HG02610 (cell line): ENCODE data around the gene TMEM54.

Source experiments
- ATAC-seq: cut with Tn5 transposase; IDR thresholded peaks from one replicate; pipeline ENCODE4 v1.9.1; 2021; ENCODE audit warnings: mild to moderate bottlenecking, moderate library complexity; ENCODE audit not compliant: unreplicated experiment

TMEM54 gene

DNA sequence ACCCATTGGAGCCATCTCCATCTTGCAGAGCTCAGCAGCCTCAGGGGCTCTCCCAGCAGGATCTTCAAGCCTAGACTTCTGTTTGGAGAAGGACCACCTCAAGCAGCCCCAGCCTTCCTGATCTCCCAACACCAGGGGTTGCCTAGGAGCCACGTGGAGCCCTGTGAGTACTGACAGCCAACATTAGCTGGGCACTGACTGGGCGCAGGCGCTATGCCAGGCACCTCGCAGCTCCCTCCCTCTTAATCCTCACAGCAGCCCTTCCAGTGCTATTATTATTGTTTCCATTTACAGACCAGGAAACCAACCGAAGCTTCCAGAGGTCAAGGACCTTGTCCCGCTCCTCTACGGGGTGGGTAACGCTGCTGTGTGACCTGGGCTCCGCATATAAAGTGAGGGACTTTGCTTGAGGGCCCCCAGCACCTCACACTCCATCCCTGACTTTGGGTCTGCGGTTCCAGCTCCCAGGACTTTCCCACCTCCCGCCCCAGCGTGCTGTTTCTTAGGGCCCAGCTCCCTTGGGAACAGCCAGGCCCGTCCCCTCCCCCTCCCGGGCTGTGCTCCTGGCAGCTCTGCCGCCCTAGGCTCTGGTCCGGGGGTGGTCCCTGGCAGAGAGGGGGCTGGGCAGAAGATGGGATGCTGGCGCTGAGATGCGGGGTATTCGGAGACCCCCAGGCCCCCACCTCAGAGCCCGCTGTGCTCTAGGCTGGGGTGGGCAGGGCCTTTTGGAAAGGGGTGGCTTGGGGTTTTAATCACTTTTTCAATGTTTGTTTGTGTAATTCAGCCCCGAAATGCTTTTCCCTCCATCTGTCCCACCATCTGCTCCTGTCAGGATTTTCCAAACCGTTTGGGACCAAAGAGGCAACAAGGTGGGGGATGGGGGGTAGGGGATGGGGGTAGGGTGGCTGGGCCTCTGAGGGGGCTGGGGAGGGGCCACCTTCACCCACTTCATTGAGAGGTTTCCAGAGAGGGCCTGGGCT lies 19.0 kb downstream of the TMEM54 start:
- no peak for ATAC-seq

DNA sequence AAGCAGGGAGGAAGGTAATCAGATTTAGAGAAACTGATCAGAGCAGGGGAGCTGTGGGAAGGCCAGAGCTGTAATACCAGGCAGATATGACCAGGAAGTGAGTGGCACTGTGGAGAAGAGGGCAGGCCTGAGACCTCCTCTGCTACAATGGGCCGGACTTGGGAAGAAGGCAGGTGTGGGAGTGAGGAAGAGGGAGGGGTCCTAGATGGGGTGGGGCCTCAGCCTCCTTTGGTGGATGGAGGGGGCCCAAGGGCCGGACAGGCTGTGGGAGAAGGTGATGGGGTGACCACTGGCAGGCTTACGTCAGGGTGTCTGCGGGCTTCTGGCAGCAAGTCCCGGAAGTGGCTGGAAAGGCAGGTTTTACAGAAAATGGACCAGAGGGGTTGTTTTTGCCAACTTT lies 19.9 kb downstream of the TMEM54 start:
- ATAC-seq: no peak

DNA sequence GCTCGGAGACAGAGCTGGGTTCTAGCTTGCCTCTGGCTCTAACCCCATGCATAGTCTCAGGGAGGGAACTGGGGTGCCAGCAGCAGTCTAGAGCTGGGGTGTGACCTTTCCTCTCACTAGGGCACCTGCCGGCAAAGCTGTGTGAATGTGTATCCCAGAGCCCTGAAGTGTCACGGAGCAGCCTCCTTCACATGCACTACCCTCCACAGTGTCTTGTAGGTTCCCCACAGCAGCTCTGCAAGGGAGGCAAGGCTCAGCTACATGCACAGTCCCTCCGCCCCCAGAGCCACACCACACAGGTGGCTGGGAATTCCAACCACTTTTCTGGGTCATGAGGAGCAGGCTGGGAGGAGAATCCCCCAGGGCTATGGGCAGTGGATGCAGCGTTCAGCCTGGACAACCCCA lies 22.6 kb downstream of the TMEM54 start:
- no peak for ATAC-seq

DNA sequence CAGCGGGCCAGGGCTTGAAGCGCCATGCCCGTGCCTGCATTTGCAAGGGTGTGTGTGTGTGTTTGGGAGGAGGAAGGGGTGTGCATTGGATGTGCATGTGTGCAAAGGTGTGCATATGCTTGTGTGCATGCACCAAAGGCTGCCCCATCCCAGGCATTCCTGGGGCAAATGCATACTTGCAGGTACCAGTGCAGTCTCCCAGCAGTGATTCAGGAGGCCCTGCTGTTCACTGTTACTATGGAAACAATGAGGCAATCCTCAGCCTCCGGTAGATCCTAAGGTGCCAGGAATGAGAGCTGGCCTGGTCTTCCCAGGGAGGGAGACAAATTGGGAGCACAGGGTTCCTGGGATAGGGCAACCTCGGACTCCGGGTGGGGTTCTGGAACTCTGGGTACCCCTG lies 23.0 kb downstream of the TMEM54 start:
- ATAC-seq: no peak

DNA sequence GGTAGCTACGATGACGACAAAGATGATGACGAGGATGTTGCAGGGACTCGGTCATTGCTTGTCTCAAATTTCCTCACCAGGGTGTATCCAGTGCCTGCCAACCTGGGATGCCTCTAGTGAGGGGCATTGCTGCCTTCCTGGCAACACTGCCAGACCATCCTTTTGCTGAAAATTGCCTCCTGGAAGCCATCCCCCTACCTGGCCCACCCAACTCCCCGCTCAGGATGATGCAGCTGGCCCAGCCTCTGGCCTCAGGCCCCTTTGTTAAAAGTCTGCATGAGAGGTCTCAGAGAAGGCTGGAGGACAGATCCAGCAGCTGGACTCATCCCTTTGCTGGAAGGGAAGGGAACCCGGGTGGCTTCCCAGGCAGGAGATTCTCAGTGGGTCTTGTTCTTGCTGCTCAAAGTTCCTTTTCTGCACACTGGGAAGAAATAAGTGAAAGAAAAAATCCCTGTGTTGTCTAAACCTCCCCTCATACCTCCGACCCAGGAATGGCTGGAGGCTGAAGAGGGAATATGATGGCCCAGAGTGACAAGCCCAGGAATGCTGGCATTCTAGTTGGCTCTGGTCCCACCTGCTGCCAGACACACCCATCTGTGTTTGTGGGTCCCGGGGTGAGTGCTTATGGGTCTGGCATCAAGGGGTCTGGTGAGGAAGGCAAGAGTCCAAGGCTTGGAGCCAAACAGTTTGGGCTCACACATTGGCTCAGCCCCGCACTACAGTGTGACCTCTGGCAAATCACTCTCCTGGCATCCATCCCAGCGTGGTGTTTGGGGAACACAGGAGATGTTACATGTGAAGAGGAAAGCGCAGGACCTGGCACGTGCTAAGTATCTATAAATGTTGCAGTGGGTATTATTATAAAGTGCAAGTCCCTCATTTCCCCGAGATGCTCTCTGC lies 23.7 kb downstream of the TMEM54 start:
- ATAC-seq: no peak

DNA sequence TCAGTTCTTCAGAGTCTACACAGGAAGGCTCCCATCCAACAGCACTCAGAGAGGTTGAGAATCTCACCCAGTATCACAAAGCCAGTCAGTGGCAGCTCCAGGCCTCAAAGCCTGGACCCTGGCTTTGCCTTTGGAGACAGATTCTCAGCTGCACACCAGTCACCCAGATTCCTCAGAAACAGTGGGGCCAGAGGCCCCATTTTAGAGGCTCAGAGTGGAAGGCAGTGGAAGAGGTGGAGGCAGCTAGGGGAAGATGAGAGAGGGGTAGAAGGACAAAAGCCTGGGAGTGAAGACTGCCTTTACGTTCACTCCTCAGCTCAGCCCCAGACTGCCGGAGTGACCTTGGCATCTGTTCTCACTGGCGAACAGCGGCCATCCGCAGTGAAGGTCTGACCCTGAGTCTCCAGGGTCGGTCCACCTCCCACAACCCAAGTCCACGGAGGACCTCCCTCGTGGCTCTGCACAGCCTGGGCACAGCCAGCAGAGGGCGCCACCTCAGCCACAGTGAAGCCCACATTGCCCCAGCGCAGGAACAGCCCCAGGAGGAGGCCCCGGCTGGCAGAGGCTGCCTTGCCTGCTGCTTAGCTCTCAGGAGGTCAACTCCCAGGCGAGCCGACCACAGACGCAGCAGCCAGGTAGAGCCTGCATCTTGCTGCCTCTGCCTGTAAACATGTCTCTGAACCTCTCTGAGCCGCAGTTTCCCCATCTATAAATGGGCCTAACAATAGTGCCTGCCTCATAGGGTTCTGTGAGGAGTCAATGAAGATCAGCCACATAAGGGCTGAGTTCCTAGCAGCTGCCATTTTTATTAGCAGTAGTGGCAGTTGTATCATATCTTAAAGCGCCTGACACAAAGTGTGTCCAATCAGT lies 24.6 kb downstream of the TMEM54 start:
- ATAC-seq: no peak

DNA sequence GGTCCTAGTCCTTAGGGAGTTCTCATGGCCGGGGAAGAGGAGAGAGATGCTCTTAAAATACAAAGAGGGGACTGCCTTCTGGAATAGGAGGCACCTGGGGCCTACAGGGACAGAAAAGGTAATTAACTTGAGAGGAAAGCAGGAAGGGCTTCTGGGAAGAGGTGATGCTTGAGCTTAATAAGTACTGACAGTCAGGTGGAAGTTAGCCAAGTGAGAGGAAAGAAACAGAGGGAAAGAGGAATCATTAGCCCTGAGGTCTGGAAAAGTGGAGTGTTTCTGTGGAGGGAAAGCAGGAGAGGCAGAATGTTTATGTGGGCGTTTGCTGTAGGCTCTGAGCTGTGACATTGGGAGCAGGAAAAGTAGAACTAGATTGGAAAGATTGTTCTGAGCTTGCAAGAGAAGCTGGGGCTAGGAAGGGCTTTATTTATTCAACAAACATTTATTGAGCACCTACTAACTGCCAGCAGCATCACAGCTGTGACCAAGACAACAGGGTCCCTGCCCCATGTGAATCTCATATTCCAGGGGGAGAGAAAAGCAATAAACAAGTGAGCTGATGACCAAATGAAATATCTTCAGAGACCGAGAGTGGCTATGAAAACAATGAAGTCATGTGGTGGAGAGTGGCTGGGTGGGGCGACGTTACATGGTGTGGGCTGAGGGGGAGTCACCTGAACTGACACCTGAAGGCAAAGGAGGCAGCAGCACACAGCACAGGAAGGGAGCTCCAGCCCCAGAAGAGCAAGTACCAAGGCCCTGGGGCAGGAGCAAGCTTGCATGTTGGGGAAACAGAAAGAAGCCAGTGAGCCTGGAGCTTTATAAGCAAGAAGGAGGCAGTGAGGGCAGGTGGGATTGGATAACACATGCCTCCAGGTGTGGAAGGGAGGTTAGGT lies 26.1 kb downstream of the TMEM54 start:
- ATAC-seq: no peak

DNA sequence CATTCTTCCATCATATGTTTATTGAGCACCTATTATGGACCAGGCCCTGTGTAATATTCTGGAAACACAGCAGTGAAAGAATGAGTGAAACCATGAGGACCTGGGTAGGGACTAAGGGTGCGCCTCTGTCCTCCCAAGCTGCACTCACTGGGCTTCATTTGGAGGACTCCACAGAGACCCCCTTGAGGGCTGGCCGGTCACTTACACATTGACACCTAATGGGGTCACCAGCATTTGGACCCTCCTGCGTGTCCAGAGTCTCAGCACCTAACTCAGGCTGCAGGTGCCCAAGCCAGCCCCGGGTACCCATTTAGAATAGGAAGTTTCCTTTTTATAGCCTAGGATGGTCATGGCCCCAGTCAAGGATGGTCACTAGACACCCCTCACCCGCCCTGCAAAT lies 27.7 kb downstream of the TMEM54 start:
- no peak for ATAC-seq

DNA sequence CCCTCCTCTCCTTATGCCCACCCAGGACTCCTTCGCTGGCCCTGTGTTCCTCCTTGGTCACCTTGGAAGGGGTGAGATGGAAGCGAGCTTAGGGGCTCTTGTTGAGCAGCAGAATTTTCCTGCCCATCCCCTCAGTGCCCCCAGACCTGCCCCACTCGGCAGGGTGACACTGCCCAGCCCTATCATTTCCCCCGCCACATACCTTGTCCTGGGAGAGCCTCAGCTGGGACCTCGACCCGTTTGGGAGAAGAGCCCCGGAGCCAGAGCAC lies 29.1 kb downstream of the TMEM54 start:
- no peak for ATAC-seq

DNA sequence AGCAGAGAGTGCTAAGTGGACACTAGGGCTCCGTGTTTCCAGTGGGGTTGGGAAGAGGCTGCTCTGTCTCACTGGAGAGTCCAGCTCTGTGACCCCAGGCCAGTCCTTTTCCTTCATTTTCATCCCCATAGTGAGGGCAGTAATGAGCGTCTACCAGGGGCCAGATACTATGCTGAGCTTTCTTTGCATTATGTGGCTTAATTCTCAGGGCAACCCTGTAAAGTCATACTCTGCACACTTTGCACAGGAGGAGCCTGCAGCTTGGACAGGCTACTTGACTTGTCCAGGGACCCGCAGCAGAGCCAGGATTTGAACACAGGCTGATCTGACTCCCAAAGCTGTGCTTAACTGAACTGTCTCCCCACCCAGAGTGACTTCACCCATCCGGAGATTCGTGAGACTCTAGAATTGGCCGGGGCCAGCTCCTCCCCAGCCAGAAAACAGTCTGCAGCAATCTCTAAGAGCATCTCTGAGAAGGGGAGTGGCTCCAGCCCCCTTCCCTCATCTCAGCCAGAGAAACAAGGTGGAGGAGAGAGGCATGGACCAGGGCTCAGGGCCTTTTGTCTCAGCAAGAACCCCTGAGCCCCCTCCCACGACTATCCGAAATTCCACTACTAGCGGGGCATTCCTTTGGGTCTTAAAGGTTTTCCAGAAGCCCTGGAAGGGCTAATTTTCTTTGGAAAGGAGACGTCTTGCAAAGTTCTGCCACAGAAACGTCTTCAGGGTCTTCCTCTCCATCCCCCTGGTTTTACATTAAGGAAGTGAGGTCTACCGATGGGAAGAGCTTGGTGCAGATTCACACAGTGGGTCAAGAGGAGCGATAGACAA lies 29.6 kb downstream of the TMEM54 start:
- no peak for ATAC-seq

DNA sequence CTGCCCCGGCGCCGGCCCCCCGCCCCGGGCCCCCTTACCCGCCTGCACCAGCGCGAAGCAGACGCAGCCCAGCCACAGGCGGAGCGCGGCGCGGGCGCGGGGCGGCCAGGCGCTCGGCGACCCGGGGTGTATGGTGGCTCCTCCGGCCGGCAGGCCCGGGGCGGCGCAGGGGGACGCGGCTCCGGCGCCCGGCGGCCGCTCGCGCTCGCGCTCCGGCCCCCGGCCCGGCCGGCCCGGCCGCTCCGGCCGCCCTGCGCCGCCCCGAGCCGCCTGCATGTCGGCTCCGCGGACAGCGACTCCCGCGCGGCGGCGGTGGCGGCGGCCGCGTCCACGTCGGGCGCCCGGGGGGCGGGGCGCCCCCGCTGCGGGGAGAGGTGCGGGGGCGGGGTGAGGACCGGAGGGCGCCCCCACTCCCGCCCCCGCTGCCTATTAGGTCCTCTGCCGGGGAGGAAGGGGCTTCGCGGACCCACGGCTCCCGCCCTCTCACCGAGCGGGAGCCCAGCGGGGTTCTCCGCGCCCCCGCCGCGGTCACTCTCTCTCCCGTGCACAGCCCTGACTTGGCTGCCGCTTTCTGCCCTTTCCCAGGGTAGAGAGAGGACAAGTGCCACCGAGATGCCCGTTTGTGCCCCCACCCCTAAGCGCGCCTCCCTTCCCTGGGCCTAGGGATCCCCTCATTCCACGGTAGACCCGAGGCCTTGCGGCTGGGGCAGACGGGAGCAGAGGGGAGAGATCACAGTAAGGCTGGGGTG lies 30.4 kb downstream of the TMEM54 start, which contains the start of gene FNDC5:
TSS of gene FNDC5 (minus strand) at position 298 of the 749 bp plus-strand sequence.
- no peak for ATAC-seq

DNA sequence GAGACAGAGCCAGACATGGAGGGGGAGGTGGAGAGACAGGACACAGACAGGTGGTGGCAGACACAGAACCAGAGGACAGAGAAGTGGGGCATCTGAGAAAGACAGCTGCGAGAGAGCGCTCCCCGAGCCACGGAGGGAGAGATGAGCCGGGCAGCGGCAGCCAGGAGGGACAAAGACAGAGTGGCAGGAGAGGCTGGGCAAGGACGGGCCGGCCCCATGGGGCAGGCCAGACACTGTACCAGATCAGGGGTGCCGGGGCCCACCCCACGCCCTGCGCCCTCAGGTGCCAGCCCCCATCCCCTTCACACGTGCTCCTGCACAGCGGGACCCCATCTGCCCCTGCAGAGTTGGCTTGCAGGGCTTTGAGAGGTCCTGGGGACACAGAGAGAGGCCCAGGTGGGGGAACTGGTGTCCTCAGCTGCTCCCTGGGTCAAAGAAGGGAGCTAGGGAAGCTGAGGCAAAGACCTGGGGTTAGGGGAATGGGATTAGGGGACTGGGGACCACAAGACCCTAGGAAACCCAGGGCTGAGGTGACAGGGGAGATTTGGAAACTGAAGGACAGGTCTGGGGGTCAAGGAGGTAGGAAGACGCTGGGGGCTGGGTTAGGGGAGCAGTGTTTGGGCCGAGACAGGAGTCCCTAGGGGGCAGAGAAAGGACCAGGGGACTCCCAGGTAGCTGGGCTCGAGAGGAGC lies 31.1 kb downstream of the TMEM54 start:
- no peak for ATAC-seq

DNA sequence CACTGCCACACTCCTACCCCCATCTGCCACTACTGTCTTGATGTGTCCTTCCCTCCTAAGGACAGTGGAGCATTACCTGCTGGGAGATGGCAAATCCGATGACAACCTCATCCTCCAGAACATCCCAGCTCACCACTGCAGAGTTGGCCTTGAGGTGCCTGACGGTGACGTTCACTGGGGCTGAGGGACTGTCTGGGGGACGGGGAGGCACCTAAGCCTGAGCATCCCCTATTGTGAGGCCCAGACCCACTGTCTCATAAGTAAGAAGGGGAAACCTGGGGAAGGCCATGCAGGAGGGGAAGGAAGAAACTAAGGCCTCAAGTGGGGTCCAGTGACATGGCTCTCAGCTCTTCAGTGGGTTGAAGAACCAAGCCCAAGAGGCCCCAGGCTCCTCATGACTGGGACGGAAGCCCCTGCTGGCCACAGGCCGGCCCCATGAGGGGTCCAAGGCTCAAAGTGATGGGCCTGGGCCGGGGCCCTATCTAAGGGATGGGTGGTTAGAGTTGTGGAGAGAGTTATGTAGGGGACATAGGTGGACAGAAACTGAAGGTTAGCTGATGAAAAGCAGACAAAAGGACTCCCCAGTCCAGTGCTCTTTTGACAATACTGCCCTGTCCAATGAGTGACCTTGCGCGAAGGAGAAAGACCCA lies 32.3 kb downstream of the TMEM54 start:
- ATAC-seq: no peak

DNA sequence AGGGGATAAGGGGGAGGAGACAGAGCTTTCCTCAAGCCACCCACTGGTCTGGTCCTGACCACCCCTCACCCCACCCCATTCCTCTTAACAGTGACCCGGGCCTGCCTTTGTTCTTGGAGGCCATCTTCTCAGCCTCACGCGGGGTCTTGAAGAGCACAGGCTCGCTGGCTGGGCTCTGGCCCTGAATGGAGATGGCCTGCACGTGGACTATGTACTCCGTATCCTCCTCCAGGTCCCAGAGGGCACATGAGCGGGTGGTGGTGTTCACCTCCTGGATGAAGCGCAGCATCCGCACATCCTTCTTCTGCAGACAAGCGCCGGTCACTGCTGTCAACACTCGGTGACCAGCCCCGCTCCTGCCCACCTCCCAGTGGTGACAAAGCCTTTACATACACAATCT lies 33.1 kb downstream of the TMEM54 start:
- ATAC-seq: no peak

DNA sequence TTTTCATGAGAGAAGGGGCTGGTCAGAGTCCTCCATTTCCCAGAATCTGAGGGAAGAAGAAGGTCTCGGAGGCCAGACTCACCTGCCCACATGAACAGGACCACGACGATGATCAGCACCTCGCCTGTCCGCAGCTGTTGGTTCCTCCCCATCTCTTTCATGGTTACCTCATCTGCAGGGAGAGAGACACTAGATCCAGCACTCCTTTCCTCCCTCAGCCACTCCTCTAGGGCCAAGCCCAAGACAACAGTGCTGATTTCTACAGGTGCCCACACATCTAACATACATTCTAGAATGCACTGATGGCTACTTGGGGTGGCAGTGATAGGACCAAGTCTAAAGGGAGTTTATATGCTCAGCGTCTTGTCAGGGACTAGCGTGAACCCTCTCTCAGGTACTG lies 33.5 kb downstream of the TMEM54 start:
- ATAC-seq: no peak

DNA sequence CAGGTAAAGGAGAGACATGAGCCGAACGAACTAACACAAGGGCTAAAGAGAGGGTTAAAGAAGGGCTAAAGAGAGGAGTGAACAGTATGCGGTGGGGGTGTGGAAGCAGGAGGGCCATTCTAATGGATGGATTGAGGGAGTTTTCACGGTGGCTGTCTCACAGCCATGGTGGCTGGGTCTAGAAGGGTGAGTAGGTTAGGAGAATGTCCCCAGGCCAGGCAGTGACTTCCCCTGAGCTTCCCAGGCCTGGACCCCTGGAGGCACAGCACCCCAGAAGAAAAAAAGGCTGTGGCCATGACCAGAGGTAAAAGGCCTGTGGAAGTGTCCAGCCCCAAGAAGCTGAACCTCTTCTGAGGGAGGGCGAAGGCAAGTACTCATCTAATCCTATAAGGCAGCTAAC lies 34.0 kb downstream of the TMEM54 start:
- ATAC-seq: no peak

DNA sequence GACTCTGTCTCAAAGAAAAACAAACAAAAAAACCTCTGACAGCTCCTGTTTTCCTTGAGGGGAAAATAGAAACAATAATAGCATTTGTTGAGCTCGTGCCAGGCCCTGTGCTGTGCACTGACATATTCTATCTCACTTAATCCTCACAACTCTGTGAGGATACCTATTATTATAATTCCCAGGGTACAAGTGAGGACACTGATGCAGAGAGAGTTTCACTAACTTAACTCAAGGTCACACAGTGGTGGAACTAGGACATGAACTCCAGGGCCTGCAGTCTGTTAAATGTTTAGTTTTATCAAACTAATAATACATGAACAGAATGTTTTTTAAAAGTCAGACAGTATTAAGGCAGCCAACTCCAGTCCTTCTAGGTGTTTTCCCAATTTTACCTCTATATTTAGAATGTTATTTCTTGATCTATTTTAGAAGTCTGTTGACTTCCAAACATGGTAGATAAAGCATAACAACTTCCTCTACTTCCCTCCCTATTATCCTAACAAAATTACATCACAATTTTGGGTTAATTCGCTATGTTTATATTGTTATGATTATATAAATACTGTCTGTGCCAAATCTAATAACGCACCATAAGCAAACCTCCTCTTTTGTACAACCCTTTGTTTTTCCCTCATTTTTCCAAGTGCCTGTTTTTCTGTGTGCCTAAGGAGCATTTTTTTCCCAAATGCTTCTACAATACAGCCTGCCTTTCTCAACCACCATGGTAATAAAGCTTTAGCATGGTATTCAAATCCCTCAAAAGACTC lies 35.4 kb downstream of the TMEM54 start:
- ATAC-seq: no peak
